BJ (cell line): ENCODE results near the gene HMGN3. TPM values are rescaled to one million over a fixed set of nuclear protein-coding genes. Genes with fewer than 3 reads are reported as not detected.

Source experiments
- CTCF ChIA-PET: fragments of 350-600 bp; formaldehyde crosslinking; extraction: SDS; loops from one replicate; lab custom pipeline; 2021; ENCODE audit warnings: antibody characterized with exemption, inconsistent platforms; lab: Yijun Ruan, JAX
- POLR2A ChIA-PET: fragments of 300-600 bp; sonication (Branson Sonifier 250); formaldehyde crosslinking; extraction: SDS; loops from one replicate; lab custom pipeline; 2021; ENCODE audit warnings: antibody characterized with exemption; lab: Charles Lee
- DNase-seq: peaks from one replicate; pipeline ENCODE4 v3.0.0-alpha.2; 2011; ENCODE audit warnings: low read depth
- H3K27me3 ChIP-seq: 2 replicates; pipeline ENCODE4 v1.6.0; 2011; ENCODE audit warnings: low read length; ENCODE audit not compliant: control insufficient read depth, insufficient read depth
- H3K36me3 ChIP-seq: 2 replicates; pipeline ENCODE4 v1.5.1; 2011; ENCODE audit warnings: low read length; ENCODE audit not compliant: control insufficient read depth, insufficient read depth
- H3K4me3 ChIP-seq: 2 replicates; pipeline ENCODE4 v1.5.1; 2011; ENCODE audit warnings: low read depth, mild to moderate bottlenecking, control low read depth, low read length
- polyA plus RNA-seq: library from polyadenylated mRNA; depleted of rRNA; stranded (reverse); fragments of >200 nt; gene quantifications from 2 replicates; pipeline ENCODE4 v1.2.3, GENCODE V29; 2011
- TF ChIP-seq, protein P1 (sequence below): IDR thresholded peaks from 2 replicates; pipeline ENCODE4 v1.5.1; 2011; ENCODE audit warnings: low read depth, mild to moderate bottlenecking, control low read depth, inconsistent platforms, low read length, moderate library complexity; ENCODE audit not compliant: insufficient read depth

HMGN3 gene
- polyA plus RNA-seq, 1 experiment, result 10.3 TPM

DNA sequence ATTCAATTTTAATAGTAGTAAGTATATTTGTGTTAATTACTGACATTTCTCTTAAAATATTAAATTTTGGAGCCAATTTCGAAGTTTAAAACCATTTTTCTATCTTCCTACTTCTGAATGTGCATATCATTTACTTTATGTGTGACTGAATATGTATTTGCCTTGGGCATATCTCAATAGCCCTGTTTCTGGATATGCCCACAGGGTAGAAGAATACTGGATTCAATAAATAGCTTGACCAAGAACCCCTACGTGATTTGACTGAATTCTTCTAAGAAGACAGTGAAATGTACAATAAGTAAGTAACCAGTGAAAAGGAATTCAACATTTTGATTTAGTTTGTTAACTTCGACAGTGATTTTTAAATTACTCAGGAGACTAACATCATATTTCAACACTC is 7.8 kb downstream of the HMGN3 start:
- ChIA-PET CTCF (interaction anchor here (1.6 kb wide), 1 partner anchor 10 kb away, joined by 5 read pairs; no protein-coding TSS in a partner anchor), POLR2A (no interaction called here)
- Histone ChIP-seq H3K4me3 (no peak overlapping the region), H3K27me3 (no peaks in the 10 kb centered on the region), H3K36me3 (no peaks in the 10 kb centered on the region)
- no peak for DNase-seq
- TF ChIP-seq, protein P1, sequence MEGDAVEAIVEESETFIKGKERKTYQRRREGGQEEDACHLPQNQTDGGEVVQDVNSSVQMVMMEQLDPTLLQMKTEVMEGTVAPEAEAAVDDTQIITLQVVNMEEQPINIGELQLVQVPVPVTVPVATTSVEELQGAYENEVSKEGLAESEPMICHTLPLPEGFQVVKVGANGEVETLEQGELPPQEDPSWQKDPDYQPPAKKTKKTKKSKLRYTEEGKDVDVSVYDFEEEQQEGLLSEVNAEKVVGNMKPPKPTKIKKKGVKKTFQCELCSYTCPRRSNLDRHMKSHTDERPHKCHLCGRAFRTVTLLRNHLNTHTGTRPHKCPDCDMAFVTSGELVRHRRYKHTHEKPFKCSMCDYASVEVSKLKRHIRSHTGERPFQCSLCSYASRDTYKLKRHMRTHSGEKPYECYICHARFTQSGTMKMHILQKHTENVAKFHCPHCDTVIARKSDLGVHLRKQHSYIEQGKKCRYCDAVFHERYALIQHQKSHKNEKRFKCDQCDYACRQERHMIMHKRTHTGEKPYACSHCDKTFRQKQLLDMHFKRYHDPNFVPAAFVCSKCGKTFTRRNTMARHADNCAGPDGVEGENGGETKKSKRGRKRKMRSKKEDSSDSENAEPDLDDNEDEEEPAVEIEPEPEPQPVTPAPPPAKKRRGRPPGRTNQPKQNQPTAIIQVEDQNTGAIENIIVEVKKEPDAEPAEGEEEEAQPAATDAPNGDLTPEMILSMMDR, result no peak

DNA sequence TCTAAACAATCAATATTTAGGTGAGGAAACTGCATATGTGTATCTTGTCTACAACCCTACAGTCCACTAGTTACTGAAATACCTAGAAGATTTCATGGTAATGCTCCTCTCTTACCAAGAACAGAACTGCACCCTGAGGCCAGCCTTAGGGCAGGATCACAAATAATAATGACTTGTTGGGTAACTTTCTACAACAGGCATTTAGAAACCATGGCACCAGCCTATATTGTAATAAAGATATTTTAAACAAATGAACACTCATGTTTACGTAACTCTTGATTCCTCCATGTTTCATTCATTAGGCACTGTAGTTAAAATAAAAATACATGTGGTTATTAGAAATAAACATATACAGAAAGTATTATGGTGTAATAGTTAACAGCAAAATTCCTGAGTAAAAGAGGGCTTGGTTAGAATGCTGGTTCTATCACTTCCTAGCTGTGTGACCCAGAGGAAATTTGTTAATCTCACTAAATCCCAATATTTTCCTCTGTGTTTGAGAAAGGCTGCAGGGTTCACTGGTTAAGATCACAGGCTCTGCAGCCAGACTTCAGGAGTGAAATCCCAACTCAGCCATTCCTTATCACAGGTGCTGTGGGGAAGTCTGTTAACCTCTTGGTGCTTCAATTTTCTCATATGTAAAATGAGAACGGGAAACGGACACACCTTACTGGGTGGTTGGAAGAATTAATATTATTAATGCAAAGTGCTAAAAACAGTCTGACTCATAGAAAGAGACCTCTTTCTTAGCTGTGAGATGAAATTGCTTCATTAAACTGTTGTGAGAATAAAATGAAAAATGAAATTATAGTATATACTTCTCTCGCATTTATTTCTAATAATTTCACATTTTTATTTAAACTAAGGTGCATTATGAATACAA is 8.5 kb downstream of the HMGN3 start:
- no peak for DNase-seq
- H3K27me3 ChIP-seq, result no peaks in the 10 kb centered on the region
- no peak overlapping the region for H3K4me3 ChIP-seq
- CTCF ChIA-PET, result interaction anchor here (1.6 kb wide), 1 partner anchor 9 kb away, joined by 5 read pairs; no protein-coding TSS in a partner anchor
- no peaks in the 10 kb centered on the region for H3K36me3 ChIP-seq
- POLR2A ChIA-PET, result no interaction called here
- TF ChIP-seq, protein P1, result no peak

DNA sequence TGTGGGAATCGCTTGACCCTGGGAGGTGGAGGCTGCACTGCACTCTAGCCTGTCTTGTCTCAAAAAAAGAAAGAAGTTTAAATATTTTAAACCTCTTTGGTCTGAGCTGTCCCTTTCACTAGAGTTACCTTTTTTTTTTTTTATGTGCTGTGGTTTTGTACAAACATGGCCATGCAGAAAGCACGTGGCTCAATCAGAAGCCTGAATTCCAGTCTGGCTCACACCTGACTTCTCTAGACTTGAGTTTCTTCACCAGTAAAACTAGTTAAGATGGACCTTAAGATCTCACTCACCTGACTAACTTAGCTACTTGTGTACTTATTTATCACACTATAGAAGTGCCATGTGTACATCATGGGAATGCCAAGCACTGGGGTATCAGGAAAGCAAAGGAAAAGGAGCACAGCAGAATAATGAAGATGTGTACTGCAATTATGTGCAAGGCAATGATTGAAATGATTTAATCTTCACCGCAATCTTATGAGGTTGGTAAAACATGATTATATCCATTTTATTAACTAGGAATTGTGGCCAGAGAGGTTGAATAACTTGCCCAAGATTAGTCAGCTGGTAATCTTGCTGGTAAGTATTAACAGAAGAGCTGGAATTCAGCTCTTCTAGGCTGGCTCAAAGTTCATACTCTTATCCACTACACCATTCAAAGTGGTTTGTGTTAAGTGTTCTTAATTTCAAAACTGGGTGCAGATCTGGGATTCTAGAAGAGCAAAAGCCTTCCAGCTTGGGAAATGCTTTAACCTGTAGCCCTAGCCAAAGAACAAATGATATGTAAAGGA is 10.7 kb downstream of the HMGN3 start:
- ChIA-PET CTCF (interaction anchor here (0.9 kb wide), 1 partner anchor 589 kb away, joined by 3 read pairs; no protein-coding TSS in a partner anchor), POLR2A (no interaction called here)
- no peak for DNase-seq
- no peaks in the 10 kb centered on the region for H3K27me3 ChIP-seq
- H3K36me3 ChIP-seq, result no peaks in the 10 kb centered on the region
- H3K4me3 ChIP-seq, result no peak overlapping the region
- TF ChIP-seq, protein P1, result no peak

DNA sequence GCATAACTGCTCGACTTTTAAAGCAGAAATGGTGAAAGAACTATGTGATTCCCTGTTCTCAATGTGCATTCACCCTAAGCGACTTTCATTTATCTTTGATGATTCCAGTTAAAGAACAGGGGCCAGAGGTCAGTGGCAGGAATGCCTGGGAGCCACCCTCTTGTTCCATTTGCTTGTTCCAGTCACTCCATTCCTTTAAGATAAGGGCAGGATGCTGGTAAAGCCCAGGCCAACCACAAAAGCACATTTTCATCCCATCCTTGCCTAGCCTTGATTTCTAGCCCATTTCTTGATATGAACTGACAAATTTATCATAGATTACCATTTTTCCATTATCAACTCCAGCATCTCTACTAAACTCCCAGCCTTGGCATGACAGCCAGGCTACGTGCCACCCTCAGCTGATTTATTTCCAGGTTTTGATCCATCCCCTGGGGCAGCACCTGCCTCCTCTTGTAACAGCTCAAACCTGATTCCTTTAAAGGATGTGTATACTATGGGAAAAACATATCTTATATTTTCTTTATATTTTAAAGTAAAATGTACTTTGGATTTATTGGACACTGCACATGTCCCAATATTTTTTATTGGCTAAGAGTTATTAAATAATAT is 19.2 kb downstream of the HMGN3 start:
- POLR2A ChIA-PET, result no interaction called here
- TF ChIP-seq, protein P1, result no peak
- Histone ChIP-seq H3K27me3 (no peaks in the 10 kb centered on the region), H3K4me3 (no peak overlapping the region), H3K36me3 (no peaks in the 10 kb centered on the region)
- no peak for DNase-seq
- CTCF ChIA-PET, result no interaction called here
